Measurements from ENCODE around the gene USP13.
"Not testable (repeated sequence)": the region's sequence is repeated elsewhere in the genome, so short reads cannot be mapped to it uniquely, and the experiment has no call there.

The USP13 gene

GRCh38 chr3:179660872-179661271 is 8.0 kb downstream of the USP13 start:
- DNase-seq: no peak

GRCh38 chr3:179661777-179662176 is 8.9 kb downstream of the USP13 start:
- DNase-seq: no peak

- no peak for DNase-seq
These were observed 10.3 kb downstream of the USP13 start for GRCh38 chr3:179663093-179663492.

GRCh38 chr3:179666030-179666429 is 13.2 kb downstream of the USP13 start:
- DNase-seq: no peak

GRCh38 chr3:179666436-179667035 is 13.7 kb downstream of the USP13 start:
- DNase-seq: no peak

GRCh38 chr3:179668429-179668828 is 15.6 kb downstream of the USP13 start:
- no peak for DNase-seq

GRCh38 chr3:179670311-179670710 is 17.5 kb downstream of the USP13 start:
- DNase-seq: no peak

- no peak for DNase-seq
These were observed 18.5 kb downstream of the USP13 start for GRCh38 chr3:179671309-179671708.

- DNase-seq: no peak
These were observed 19.0 kb downstream of the USP13 start for GRCh38 chr3:179671747-179672242.

- DNase-seq: no peak
These were observed 20.1 kb downstream of the USP13 start for GRCh38 chr3:179672918-179673317.

GRCh38 chr3:179673523-179673922 is 20.7 kb downstream of the USP13 start:
- DNase-seq: no peak

- DNase-seq: no peak
These were observed 23.2 kb downstream of the USP13 start for GRCh38 chr3:179676081-179676480.

GRCh38 chr3:179677884-179678283 is 25.0 kb downstream of the USP13 start:
- no peak for DNase-seq

- no peak for DNase-seq
These were observed 28.8 kb downstream of the USP13 start for GRCh38 chr3:179681492-179682263.

- no peak for DNase-seq
These were observed 29.7 kb downstream of the USP13 start for GRCh38 chr3:179682426-179683080.

GRCh38 chr3:179683286-179683685 is 30.4 kb downstream of the USP13 start:
- DNase-seq: not testable (repeated sequence)

GRCh38 chr3:179687967-179688535 is 35.2 kb downstream of the USP13 start:
- no peak for DNase-seq

GRCh38 chr3:179688850-179689249 is 36.0 kb downstream of the USP13 start:
- no peak for DNase-seq

- DNase-seq: no peak
These were observed 41.9 kb downstream of the USP13 start for GRCh38 chr3:179694731-179695130.

- no peak for DNase-seq
These were observed 43.0 kb downstream of the USP13 start for GRCh38 chr3:179695672-179696313.

GRCh38 chr3:179697736-179698332 is 45.0 kb downstream of the USP13 start:
- DNase-seq: no peak

- DNase-seq: no peak
These were observed 47.9 kb downstream of the USP13 start for GRCh38 chr3:179700716-179701115.

Data from activated effector memory CD4-positive, alpha-beta T cell treated with Interleukin-2 at 50 U/mL for 16 hours (primary cell).